ENCODE data around the gene SH2D2A. TPM values are rescaled to one million over a fixed set of nuclear protein-coding genes. Genes with fewer than 3 reads are reported as not detected.

The SH2D2A gene
- total and polyA plus RNA-seq, 8 donors = 0.36 to 4.4 (median 0.69) TPM

GRCh38 chr1:156826630-156827029, 10.0 kb upstream of the SH2D2A start:
- Histone ChIP-seq H3K9me3 (no peaks in the 10 kb centered on the region), H3K27ac (no peak overlapping the region), H3K4me1 (no peaks in the 10 kb centered on the region), H3K4me3 (no peak overlapping the region), H3K36me3 (no peaks in the 10 kb centered on the region), H3K27me3 (peaks cover 0 to 9% of the 10 kb centered on the region in 2 donors)
- DNase-seq (no peak), ATAC-seq (no peak)
- intact Hi-C loops (cut with DNase I) = no loop called here
- no peak for TF ChIP-seq CTCF (IDR thresholded peaks at IDR 0.05)

- no peak overlapping the region for H3K27ac ChIP-seq
- H3K9me3 ChIP-seq = no peaks in the 10 kb centered on the region
- no peak for DNase-seq
- intact Hi-C loops (cut with DNase I) = no loop called here
- no peaks in the 10 kb centered on the region for H3K36me3 ChIP-seq
- H3K4me3 ChIP-seq = no peak overlapping the region
- ATAC-seq = no peak
- TF ChIP-seq CTCF (IDR thresholded peaks at IDR 0.05) = no peak
- no peaks in the 10 kb centered on the region for H3K4me1 ChIP-seq
- peaks cover 0 to 6% of the 10 kb centered on the region in 2 donors for H3K27me3 ChIP-seq
Measured at GRCh38 chr1:156823210-156823790, 6.7 kb upstream of the SH2D2A start.

- no peak for ATAC-seq
- no peaks in the 10 kb centered on the region for H3K4me1 ChIP-seq
- DNase-seq = no peak
Measured at GRCh38 chr1:156822680-156823079, 6.0 kb upstream of the SH2D2A start.

GRCh38 chr1:156821801-156822200, 5.2 kb upstream of the SH2D2A start:
- Histone ChIP-seq H3K4me1 (no peaks in the 10 kb centered on the region), H3K4me3 (no peak overlapping the region), H3K36me3 (no peaks in the 10 kb centered on the region), H3K9me3 (no peaks in the 10 kb centered on the region), H3K27me3 (peaks cover 0 to 6% of the 10 kb centered on the region in 2 donors), H3K27ac (no peak overlapping the region)
- no peak for DNase-seq
- TF ChIP-seq CTCF (IDR thresholded peaks at IDR 0.05) = no peak
- intact Hi-C loops (cut with DNase I) = no loop called here
- no peak for ATAC-seq

More at GRCh38 chr1:156822680-156823079, 6.0 kb upstream of the SH2D2A start:
- Histone ChIP-seq H3K36me3 (no peaks in the 10 kb centered on the region), H3K27ac (no peak overlapping the region), H3K27me3 (peaks cover 0 to 6% of the 10 kb centered on the region in 2 donors), H3K9me3 (no peaks in the 10 kb centered on the region), H3K4me3 (no peak overlapping the region)
- TF ChIP-seq CTCF (IDR thresholded peaks at IDR 0.05) = no peak
- intact Hi-C loops (cut with DNase I) = no loop called here

GRCh38 chr1:156815961-156816422, 656 bp downstream of the SH2D2A start:
- TF ChIP-seq CTCF (IDR thresholded peaks at IDR 0.05) = no peak
- ATAC-seq (no peak), DNase-seq (no peak)
- H3K36me3 ChIP-seq = no peaks in the 10 kb centered on the region
- peaks cover 0 to 29% of the 10 kb centered on the region in 2 donors for H3K27me3 ChIP-seq
- no peaks in the 10 kb centered on the region for H3K9me3 ChIP-seq
- H3K27ac ChIP-seq = peak overlapping the region in 1 of 2 donors; percentile 57
- H3K4me3 ChIP-seq = peak overlapping the region in 1 of 2 donors; percentile 32
- H3K4me1 ChIP-seq = peaks cover 10 to 28% of the 10 kb centered on the region in 2 donors
- intact Hi-C loops (cut with DNase I) = no loop called here
